Liver (tissue), 9 donors: ENCODE data around the gene ANAPC5. TPM values are rescaled to one million over a fixed set of nuclear protein-coding genes. Genes with fewer than 3 reads are reported as not detected.

Experiments
- DNase-seq: peaks from one replicate; pipeline ENCODE4 v3.0.0-alpha.2; 2017; ENCODE audit warnings: low spot score
- H3K27ac ChIP-seq, 2 donors: one replicate each; pipeline ENCODE4 v1.7.0; 2013; ENCODE audit warnings: inconsistent platforms in 2 of 2, low read length in 2 of 2, control low read depth in 1 of 2, low read depth in 1 of 2, mild to moderate bottlenecking in 1 of 2
- H3K27me3 ChIP-seq, 4 donors: one replicate each; pipeline versions ENCODE4 v1.6.1 to v1.7.0; 2013; ENCODE audit warnings: low read length in 3 of 4, inconsistent platforms in 1 of 4, mild to moderate bottlenecking in 1 of 4, moderate library complexity in 1 of 4; ENCODE audit not compliant: control insufficient read depth in 4 of 4, insufficient read depth in 4 of 4
- H3K36me3 ChIP-seq, 4 donors: one replicate each; pipeline versions ENCODE4 v1.6.1 to v1.7.0; 2013; ENCODE audit warnings: low read length in 3 of 4, mild to moderate bottlenecking in 3 of 4, low read depth in 1 of 4, moderate library complexity in 1 of 4; ENCODE audit not compliant: control insufficient read depth in 4 of 4, insufficient read depth in 3 of 4
- H3K4me1 ChIP-seq, 4 donors: one replicate each; pipeline versions ENCODE4 v1.6.1 to v1.7.0; 2013; ENCODE audit warnings: low read length in 3 of 4, mild to moderate bottlenecking in 3 of 4, moderate library complexity in 1 of 4; ENCODE audit not compliant: control insufficient read depth in 4 of 4, insufficient read depth in 4 of 4
- H3K4me3 ChIP-seq, 3 donors: one replicate each; pipeline versions ENCODE4 v1.6.1 to v1.7.0; 2013; ENCODE audit warnings: low read length in 3 of 3, control low read depth in 1 of 3, low read depth in 1 of 3, mild to moderate bottlenecking in 1 of 3
- H3K9ac ChIP-seq, 2 donors: one replicate each; pipeline ENCODE4 v1.7.0; 2013; ENCODE audit warnings: low read length in 2 of 2, mild to moderate bottlenecking in 2 of 2, moderate library complexity in 2 of 2, control low read depth in 1 of 2, low read depth in 1 of 2
- H3K9me3 ChIP-seq, 4 donors: one replicate each; pipeline versions ENCODE4 v1.6.1 to v1.7.0; 2013; ENCODE audit warnings: low read length in 3 of 4; ENCODE audit not compliant: control insufficient read depth in 4 of 4
- ATF3 ChIP-seq: IDR thresholded peaks from 2 replicates; pipeline ENCODE4 v1.6.1; 2016; ENCODE audit warnings: antibody characterized with exemption
- CTCF ChIP-seq: fragments of 150-350 bp; IDR thresholded peaks from 2 replicates; pipeline ENCODE4 v1.5.1; 2017; ENCODE audit warnings: improper control_type of control experiment, low read depth, low read length; ENCODE audit not compliant: missing input control
- EGR1 ChIP-seq, 2 donors: IDR thresholded peaks; 2 replicates each; pipeline ENCODE4 v1.6.1; 2016 to 2018; ENCODE audit warnings: antibody characterized with exemption in 2 of 2, low read depth in 2 of 2
- JUND ChIP-seq, 2 donors: IDR thresholded peaks; 2 replicates each; pipeline ENCODE4 v1.6.1; 2016; ENCODE audit warnings: antibody characterized with exemption in 2 of 2
- MAX ChIP-seq: IDR thresholded peaks from 2 replicates; pipeline ENCODE4 v1.6.1; 2016; ENCODE audit warnings: antibody characterized with exemption
- NR2F2 ChIP-seq: IDR thresholded peaks from 2 replicates; pipeline ENCODE4 v1.6.1; 2016; ENCODE audit warnings: antibody characterized with exemption
- RAD21 ChIP-seq, 2 donors: IDR thresholded peaks; 2 replicates each; pipeline ENCODE4 v1.6.1; 2016; ENCODE audit warnings: antibody characterized with exemption in 2 of 2, mild to moderate bottlenecking in 2 of 2
- REST ChIP-seq: IDR thresholded peaks from 2 replicates; pipeline ENCODE4 v1.6.1; 2016; ENCODE audit warnings: antibody characterized with exemption, mild to moderate bottlenecking
- SP1 ChIP-seq: IDR thresholded peaks from 2 replicates; pipeline ENCODE4 v1.6.1; 2018; ENCODE audit warnings: antibody characterized with exemption, mild to moderate bottlenecking
- YY1 ChIP-seq: IDR thresholded peaks from 2 replicates; pipeline ENCODE4 v1.6.1; 2016; ENCODE audit warnings: antibody characterized with exemption, mild to moderate bottlenecking
- ZBTB33 ChIP-seq: IDR thresholded peaks from 2 replicates; pipeline ENCODE4 v1.6.1; 2016; ENCODE audit warnings: antibody characterized with exemption
- WGBS: extraction: QIAGEN DNeasy Blood & Tissue Kit; methylation state at CpG from one replicate; pipeline ENCODE4 v1.1.7; 2013; 5-methylcytosine and 5-hydroxymethylcytosine counted together
- polyA plus RNA-seq, 2 donors: library from polyadenylated mRNA; stranded (reverse) in 1 of 2; unstranded in 1 of 2; fragments of 200-250 nt in 1 of 2; fragments of >200 nt in 1 of 2; fragmentation: Nextera tagmentation in 1 of 2; extraction: Ambion mirVana in 1 of 2; gene quantifications; one replicate each; pipeline versions ENCODE4 v1.2.1 to v1.2.3, GENCODE V29; 2013 to 2015
- total RNA-seq, 2 donors: library from RNA; depleted of rRNA; stranded (reverse); fragments of >200 nt; gene quantifications; one replicate each; pipeline ENCODE4 v1.2.3, GENCODE V29; 2014
- donor health status: healthy.
- donor health status: healthy.
- donor health status: healthy.
- donor health status: healthy.
- donor health status: healthy.

The ANAPC5 gene
- total and polyA plus RNA-seq, 4 donors = 44.1 to 111 (median 62.2) TPM

- Histone ChIP-seq H3K36me3 (peaks cover 0 to 6% (median 1%) of the 10 kb centered on the region in 4 donors), H3K9me3 (no peaks in the 10 kb centered on the region), H3K27me3 (no peaks in the 10 kb centered on the region), H3K9ac (no peak overlapping the region), H3K4me3 (no peak overlapping the region), H3K4me1 (peaks cover 0 to 14% (median 4%) of the 10 kb centered on the region in 4 donors), H3K27ac (no peak overlapping the region)
- 91% methylated on average over 10 of the region's 10 CpGs for WGBS
- no peak for DNase-seq
- TF ChIP-seq MAX = no peak
- TF ChIP-seq CTCF = no peak
- TF ChIP-seq RAD21 (IDR thresholded peaks at IDR 0.05) = no peak
- TF ChIP-seq EGR1 (IDR thresholded peaks at IDR 0.05; ENCODE audit: low read depth in 2 of 2) = no peak
- TF ChIP-seq SP1 = no peak
- TF ChIP-seq REST = no peak
- TF ChIP-seq YY1 = no peak
- no peak for TF ChIP-seq ZBTB33
These were observed 64.8 kb downstream of the ANAPC5 start for GRCh38 chr12:121287267-121287954.

GRCh38 chr12:121285856-121286255 is 66.4 kb downstream of the ANAPC5 start:
- Histone ChIP-seq H3K36me3 (no peaks in the 10 kb centered on the region), H3K4me1 (peaks cover 0 to 14% (median 4%) of the 10 kb centered on the region in 4 donors), H3K9me3 (no peaks in the 10 kb centered on the region), H3K9ac (no peak overlapping the region), H3K27me3 (no peaks in the 10 kb centered on the region), H3K27ac (peak overlapping the region in 1 of 2 donors; percentile 71), H3K4me3 (no peak overlapping the region)
- no peak for DNase-seq
- TF ChIP-seq SP1 (no peak), ATF3 (no peak), CTCF (no peak), NR2F2 (no peak), RAD21 (IDR thresholded peaks at IDR 0.05) (no peak), JUND (IDR thresholded peaks at IDR 0.05) (no peak)
- WGBS = 100% methylated on average over 1 of the region's 1 CpG
